GM12872 (cell line): ENCODE data around the gene MINAR2.

ENCODE experiments used
- TF ChIP-seq, protein P1 (sequence below): IDR thresholded peaks from 3 replicates; pipeline ENCODE4 v1.5.1; 2011; ENCODE audit warnings: low read depth, mild to moderate bottlenecking, low read length, moderate library complexity; ENCODE audit not compliant: insufficient read depth

The MINAR2 gene

DNA sequence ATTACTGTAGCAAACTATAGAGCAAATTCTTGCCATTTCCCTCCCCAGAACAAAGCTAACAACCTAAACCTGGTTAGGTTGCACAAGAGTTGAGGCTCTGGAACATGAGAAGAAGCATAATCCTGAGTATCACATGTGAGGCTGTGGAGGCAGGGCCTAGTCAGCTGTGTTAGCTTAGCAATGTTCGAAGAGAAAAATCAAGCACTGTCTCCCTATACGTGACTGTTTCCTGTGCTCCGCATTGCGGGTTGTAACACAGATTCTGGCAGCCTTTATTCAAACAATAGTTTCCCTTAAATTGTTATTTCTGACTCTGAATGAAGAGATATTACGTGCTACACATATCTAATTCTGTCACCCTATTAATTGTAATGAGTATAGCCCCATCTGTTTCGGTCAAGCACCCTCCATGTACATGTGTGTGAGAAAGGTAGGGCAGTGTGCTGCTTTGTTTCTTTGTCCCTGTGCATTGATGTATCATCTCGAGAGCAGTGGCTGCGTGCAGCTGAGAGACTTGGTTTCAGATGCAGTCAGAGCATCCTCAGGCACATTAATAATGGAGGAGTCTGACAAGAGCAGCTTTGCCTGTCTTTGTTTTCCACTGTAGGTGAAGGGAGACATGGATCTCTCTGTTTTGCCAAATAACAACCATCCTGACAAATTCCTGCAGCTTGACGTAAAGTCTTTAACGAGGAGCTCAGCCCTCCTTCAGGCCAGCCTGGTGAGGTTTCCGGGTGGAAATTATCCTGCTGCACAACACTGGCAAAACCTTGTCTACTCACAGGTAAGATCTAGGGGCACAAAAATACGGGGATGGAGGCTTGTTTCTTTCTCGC, at the start of gene MINAR2:
TSS of gene MINAR2 (plus strand) at position 523 of the 836 bp plus-strand sequence. CDS start at position 620, 97 bp downstream.
- TF ChIP-seq, protein P1, sequence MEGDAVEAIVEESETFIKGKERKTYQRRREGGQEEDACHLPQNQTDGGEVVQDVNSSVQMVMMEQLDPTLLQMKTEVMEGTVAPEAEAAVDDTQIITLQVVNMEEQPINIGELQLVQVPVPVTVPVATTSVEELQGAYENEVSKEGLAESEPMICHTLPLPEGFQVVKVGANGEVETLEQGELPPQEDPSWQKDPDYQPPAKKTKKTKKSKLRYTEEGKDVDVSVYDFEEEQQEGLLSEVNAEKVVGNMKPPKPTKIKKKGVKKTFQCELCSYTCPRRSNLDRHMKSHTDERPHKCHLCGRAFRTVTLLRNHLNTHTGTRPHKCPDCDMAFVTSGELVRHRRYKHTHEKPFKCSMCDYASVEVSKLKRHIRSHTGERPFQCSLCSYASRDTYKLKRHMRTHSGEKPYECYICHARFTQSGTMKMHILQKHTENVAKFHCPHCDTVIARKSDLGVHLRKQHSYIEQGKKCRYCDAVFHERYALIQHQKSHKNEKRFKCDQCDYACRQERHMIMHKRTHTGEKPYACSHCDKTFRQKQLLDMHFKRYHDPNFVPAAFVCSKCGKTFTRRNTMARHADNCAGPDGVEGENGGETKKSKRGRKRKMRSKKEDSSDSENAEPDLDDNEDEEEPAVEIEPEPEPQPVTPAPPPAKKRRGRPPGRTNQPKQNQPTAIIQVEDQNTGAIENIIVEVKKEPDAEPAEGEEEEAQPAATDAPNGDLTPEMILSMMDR = no peak

DNA sequence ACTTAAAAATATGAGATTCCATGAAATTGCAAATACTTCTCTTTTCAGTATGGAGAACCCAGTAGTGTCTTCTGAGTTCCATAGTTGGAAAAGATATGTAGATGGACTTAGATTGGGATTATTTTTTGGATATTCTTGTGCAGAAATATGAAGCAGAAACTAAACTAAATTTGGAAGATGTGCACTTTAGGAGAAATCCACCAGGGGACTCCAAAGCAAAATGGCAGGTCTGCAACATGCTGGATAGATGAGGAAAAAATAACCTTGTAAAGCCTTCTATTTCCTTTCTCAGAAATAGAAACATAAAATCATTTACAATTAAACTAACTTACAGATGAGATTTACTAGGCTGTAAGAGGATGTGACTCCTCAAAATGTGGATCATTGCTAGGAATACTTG, 49.2 kb upstream of the MINAR2 start:
- TF ChIP-seq, protein P1 = 0 out of 3 replicates have a peak, but pooled peaks have one; percentile 6

DNA sequence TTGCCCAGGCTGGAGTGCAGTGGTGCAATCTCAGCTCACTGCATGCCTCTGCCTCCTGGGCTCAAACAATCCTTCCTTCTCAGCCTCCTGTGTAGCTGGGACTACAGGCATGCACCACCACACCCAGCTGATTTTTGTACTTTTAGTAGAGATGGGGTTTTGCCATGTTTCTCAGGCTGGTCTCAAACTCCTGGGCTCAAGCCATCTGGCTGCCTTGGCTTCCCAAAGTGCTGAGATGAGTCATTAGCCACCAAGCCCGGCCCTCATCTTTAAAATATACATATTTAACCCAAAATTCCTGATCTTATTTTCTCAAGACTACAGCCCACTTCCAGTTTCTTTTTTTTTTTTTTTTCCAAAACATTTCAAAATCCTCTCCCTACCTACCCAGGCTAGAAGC, 31.7 kb upstream of the MINAR2 start:
- TF ChIP-seq, protein P1 = no peak

- TF ChIP-seq, protein P1 = no peak
These were observed 31.2 kb upstream of the MINAR2 start for GRCh38 chr5:129716651-129717050.

DNA sequence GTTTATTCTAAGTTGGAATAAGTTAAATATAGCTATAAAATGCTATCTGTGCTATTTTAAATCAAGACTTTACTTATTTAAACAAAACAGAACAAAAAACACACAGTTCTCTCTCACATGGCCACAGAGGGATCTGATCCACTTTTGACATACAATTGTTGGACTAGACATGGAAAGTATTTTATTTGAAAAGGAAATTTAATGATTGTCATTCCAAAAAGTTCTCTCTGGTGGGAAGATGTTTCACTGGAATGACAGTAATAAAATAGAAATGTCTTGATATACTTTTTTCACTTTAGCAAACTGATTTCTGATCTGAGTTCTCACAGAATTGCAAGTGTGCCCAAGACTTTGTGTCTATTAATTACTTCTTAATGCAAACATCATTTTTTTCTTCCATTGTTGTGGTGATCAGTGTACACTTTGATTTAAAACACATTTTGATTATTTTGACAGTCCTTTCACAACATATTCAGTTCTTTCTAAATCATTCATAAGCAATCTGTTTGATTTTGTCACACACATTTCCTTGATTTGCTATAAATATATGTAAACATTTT, 30.1 kb upstream of the MINAR2 start:
- TF ChIP-seq, protein P1 = no peak

DNA sequence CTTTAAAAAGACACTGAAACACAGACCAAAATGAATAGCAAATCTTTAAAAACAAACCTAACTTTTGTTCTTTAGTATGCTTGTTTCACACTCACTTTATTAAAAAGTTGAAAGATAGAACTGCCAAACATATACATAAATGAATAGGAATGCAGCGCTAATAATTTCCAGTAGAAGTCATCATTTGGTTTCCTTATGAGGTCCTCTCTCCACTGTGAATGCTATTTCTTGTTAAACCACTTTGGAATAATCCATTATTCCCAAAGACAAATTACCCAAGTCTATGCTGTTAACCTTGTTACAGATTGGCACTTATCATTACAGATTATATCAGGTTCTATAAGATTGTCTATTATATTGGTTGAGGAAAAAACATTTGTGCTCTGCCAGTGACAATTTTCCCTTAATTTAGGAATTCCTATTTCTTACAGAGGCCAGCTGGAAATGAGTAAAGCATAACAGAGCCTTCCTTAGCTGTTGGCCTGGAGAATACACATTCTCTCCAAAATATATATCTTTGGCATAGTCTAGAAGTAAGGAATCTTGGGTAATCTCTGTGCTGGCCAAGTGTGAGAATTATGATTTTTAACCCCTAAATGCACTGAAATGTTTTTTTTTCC, 29.3 kb upstream of the MINAR2 start:
- TF ChIP-seq, protein P1 = no peak

DNA sequence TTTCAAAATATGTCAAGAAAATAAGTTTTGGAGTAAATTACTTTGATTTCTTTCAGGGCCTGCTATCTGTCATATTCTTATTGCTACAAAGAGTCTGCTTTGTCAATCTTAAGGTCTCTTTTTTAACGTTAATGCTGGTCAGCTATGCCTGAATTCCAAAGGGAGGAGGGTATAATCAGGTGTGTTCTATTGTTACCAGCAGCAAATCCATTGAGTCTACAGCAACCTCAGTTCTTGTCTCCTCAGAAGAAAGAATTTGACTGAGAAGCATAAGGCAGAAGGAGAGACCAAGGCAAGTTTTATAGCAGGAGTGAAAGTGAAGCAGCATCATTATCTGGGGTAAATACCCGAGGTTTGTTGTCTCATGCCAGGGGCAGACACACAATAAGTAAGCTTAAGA, 23.7 kb upstream of the MINAR2 start:
- TF ChIP-seq, protein P1 = no peak
